ENCODE measurements around the gene EFNA4.

The EFNA4 gene

DNA sequence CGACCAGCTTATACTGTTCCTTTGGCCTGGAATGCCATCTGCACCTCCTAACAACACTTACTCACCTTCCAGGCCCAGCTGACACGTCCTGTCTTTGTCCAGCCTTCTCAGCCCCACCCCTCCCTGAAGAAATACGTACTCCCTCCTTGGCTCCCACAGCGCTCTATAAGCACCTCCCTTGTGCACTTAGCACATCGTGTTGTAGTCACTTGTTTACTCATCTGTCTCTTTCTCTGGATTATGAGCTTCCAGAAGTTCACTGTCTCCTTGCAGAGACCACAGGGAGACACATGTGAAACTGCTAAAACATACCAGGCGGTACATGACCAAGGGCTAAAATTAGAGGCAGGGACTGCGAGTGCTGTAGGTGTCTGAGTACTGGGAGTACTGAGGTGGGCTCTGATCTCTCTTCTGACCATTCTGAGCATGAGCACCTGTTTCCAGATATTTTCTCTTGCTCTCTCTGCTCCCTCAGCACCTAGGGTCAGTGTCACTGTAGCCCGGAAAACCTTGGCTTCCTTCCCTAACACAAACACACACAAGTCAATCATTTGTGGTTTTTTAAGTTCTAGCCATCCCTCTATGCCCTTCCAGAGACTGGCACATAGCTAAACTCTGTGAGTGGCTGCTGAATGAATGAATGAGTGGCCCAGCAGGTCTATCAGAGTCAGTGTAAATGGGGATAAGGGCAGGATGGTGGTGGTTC lies 24.8 kb upstream of the EFNA4 start:
- in situ Hi-C loops (cut with HindIII; ENCODE audit: low sequenced_read_pairs) = no loop called here
- TF ChIP-seq, protein P1, sequence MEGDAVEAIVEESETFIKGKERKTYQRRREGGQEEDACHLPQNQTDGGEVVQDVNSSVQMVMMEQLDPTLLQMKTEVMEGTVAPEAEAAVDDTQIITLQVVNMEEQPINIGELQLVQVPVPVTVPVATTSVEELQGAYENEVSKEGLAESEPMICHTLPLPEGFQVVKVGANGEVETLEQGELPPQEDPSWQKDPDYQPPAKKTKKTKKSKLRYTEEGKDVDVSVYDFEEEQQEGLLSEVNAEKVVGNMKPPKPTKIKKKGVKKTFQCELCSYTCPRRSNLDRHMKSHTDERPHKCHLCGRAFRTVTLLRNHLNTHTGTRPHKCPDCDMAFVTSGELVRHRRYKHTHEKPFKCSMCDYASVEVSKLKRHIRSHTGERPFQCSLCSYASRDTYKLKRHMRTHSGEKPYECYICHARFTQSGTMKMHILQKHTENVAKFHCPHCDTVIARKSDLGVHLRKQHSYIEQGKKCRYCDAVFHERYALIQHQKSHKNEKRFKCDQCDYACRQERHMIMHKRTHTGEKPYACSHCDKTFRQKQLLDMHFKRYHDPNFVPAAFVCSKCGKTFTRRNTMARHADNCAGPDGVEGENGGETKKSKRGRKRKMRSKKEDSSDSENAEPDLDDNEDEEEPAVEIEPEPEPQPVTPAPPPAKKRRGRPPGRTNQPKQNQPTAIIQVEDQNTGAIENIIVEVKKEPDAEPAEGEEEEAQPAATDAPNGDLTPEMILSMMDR (IDR thresholded peaks at IDR 0.05; ENCODE audit: low read depth, low read length, missing control alignments) = no peak
- H3K4me3 ChIP-seq (ENCODE audit: low read depth, low read length) = no peak overlapping the region
- no peak for DNase-seq (ENCODE audit: low read depth)

DNA sequence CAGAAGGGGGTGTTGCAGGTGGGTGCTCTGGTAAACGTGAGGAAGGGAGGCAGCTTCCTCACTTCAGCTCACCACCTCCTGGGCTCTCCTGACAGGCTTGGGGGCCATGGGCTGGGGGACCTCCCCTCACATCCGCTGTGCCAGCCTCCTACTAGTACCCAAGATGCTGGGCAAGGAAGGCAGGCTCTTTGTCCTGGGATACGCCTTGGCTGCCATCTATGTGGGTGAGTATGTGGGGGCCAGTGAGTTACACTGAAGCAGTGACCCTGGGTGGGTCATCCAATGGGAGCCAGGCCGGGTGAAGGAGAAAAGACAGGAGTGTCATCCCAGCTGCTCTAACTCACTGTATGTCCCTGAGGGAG lies 24.3 kb upstream of the EFNA4 start:
- no peak overlapping the region for H3K4me3 ChIP-seq (ENCODE audit: low read depth, low read length)
- no peak for DNase-seq (ENCODE audit: low read depth)
- in situ Hi-C loops (cut with HindIII; ENCODE audit: low sequenced_read_pairs) = no loop called here
- TF ChIP-seq, protein P1 (IDR thresholded peaks at IDR 0.05; ENCODE audit: low read depth, low read length, missing control alignments) = no peak

DNA sequence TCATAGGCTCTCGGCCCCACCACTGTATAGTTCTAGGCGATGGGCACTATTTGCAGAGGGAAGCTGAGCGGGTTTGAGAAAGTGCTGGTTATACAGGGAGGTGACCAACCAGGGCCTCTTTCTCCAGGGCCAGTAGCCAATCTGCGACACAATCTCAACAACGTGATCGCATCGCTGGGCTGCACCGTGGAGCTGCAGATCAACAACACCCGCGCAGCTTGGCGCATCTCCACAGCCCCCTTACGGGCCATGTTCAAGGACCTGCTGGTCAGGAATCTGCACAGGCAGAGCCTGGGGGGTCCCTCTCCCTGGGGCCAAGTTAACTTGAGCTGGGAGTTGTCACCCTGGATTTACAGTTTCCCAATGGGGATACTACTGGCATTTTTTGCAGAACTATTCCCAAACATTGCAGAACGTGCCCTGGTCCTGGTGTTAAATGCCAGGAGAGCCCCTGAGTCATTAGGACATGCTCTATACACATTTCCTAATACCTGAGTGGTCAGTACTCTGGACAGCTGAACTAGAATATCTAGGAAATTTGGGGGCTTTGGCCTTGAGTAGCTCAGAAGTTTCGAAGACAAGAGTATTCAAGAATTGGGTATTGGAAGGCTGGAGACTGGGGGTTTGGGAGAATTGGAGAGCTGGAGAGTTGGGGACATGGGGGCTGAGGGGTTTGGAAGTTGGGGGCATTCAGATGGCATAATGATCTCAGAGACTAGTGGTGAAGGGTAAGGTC lies 23.0 kb upstream of the EFNA4 start:
- TF ChIP-seq, protein P1 (IDR thresholded peaks at IDR 0.05; ENCODE audit: low read depth, low read length, missing control alignments) = no peak
- in situ Hi-C loops (cut with HindIII; ENCODE audit: low sequenced_read_pairs) = no loop called here
- DNase-seq (ENCODE audit: low read depth) = no peak

DNA sequence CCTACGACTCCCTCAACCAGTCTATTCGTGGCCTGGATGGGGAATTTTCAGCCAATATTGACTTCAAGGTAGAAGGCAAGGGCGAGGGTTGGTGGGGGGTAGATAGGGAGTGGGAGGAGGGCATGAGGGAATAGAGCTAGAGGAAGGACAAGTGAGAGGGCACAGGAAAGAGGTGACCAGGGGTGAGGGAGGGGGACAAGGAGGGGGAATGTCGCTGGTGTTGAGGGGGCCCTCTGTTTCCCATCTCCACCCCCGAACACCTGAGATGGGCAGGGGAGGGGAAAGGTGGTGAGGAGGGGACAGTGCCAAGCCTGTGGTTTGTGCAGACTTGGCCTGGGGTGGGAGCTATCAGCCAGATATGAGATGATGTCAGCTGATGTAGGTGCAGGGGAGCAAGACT lies 20.8 kb upstream of the EFNA4 start:
- DNase-seq (ENCODE audit: low read depth) = no peak
- TF ChIP-seq, protein P1 (IDR thresholded peaks at IDR 0.05; ENCODE audit: low read depth, low read length, missing control alignments) = no peak
- H3K4me3 ChIP-seq (ENCODE audit: low read depth, low read length) = no peak overlapping the region
- in situ Hi-C loops (cut with HindIII; ENCODE audit: low sequenced_read_pairs) = no loop called here

More for the DNA sequence above, 23.0 kb upstream of the EFNA4 start:
- no peak overlapping the region for H3K4me3 ChIP-seq (ENCODE audit: low read depth, low read length)

DNA sequence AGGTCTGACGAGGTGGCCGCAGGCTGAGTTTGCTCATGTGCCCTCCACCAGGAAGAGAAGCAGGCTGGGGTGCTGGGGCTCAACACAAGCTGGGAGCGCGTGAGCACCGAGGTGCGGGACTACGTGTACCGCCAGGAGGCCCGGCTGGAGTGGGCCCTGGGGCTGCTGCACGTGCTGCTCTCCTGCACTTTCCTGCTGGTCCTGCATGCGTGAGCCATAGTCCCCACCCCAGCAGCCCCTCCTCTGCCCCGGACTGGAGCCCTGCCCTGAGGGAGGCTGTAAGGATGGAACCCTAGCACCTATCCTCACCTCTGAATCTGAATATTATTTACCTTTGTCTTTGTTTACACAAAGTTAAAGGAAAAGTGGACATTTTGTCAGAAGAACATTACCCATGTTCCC lies 20.2 kb upstream of the EFNA4 start:
- no peak for DNase-seq (ENCODE audit: low read depth)
- in situ Hi-C loops (cut with HindIII; ENCODE audit: low sequenced_read_pairs) = no loop called here
- H3K4me3 ChIP-seq (ENCODE audit: low read depth, low read length) = no peak overlapping the region
- TF ChIP-seq, protein P1 (IDR thresholded peaks at IDR 0.05; ENCODE audit: low read depth, low read length, missing control alignments) = no peak

DNA sequence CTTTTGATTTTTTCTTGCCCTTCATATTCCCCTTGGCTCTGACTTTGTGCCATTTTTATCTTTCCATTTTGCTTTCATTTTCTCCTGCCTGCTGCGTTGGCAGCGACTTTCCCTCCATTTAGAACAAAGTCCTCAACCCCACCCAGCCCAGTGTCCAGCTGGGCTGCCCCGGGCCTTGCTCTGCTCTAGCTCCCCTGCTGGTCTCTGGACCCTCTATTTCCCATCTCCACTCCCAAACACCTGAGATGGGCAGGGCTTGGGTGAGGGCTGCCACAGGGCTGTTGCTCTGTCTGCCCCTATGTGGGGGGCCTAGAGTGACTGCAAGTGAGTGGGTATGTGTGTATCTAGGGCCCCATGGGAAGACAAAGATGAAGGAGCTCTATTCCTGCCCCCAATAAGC lies 19.7 kb upstream of the EFNA4 start:
- TF ChIP-seq, protein P1 (IDR thresholded peaks at IDR 0.05; ENCODE audit: low read depth, low read length, missing control alignments) = no peak
- no peak overlapping the region for H3K4me3 ChIP-seq (ENCODE audit: low read depth, low read length)
- in situ Hi-C loops (cut with HindIII; ENCODE audit: low sequenced_read_pairs) = no loop called here
- DNase-seq (ENCODE audit: low read depth) = no peak

Measured in astrocyte of the cerebellum (primary cell).